ENCODE results near the gene KCNQ1OT1.
"Not testable (repeated sequence)": the region's sequence is repeated elsewhere in the genome, so short reads cannot be mapped to it uniquely, and the experiment has no call there.

The KCNQ1OT1 gene

GRCh38 chr11:2650343-2650867 is 49.4 kb downstream of the KCNQ1OT1 start:
- no peak for DNase-seq

- DNase-seq = no peak
Measured at GRCh38 chr11:2649848-2650247, 49.9 kb downstream of the KCNQ1OT1 start.

- no peak for DNase-seq
Measured at GRCh38 chr11:2649400-2649799, 50.4 kb downstream of the KCNQ1OT1 start.

- DNase-seq = no peak
Measured at GRCh38 chr11:2647953-2648352, 51.8 kb downstream of the KCNQ1OT1 start.

- no peak for DNase-seq
Measured at GRCh38 chr11:2647167-2647566, 52.6 kb downstream of the KCNQ1OT1 start.

- no peak for DNase-seq
Measured at GRCh38 chr11:2645779-2646118, 54.0 kb downstream of the KCNQ1OT1 start.

- no peak for DNase-seq
Measured at GRCh38 chr11:2644844-2645778, 54.7 kb downstream of the KCNQ1OT1 start.

- DNase-seq = no peak
Measured at GRCh38 chr11:2643746-2644145, 56.0 kb downstream of the KCNQ1OT1 start.

GRCh38 chr11:2641623-2642022 is 58.2 kb downstream of the KCNQ1OT1 start:
- DNase-seq = no peak

- DNase-seq = not testable (repeated sequence)
Measured at GRCh38 chr11:2639763-2640162, 60.0 kb downstream of the KCNQ1OT1 start.

GRCh38 chr11:2631161-2631560 is 68.6 kb downstream of the KCNQ1OT1 start:
- no peak for DNase-seq

- DNase-seq = no peak
Measured at GRCh38 chr11:2630679-2631078, 69.1 kb downstream of the KCNQ1OT1 start.

- no peak for DNase-seq
Measured at GRCh38 chr11:2625183-2625582, 74.6 kb downstream of the KCNQ1OT1 start.

GRCh38 chr11:2621894-2622293 is 77.9 kb downstream of the KCNQ1OT1 start:
- DNase-seq = no peak

- no peak for DNase-seq
Measured at GRCh38 chr11:2612884-2613571, 86.8 kb downstream of the KCNQ1OT1 start.

- no peak for DNase-seq
Measured at GRCh38 chr11:2609345-2609744, 90.4 kb downstream of the KCNQ1OT1 start.

GRCh38 chr11:2599561-2600189 is 100.1 kb downstream of the KCNQ1OT1 start:
- DNase-seq = no peak

- DNase-seq = no peak
Measured at GRCh38 chr11:2595204-2595603, 104.6 kb downstream of the KCNQ1OT1 start.

- DNase-seq = no peak
Measured at GRCh38 chr11:2594267-2594666, 105.5 kb downstream of the KCNQ1OT1 start.

GRCh38 chr11:2593393-2593950 is 106.3 kb downstream of the KCNQ1OT1 start:
- DNase-seq = no peak

GRCh38 chr11:2592559-2593392 is 107.0 kb downstream of the KCNQ1OT1 start:
- no peak for DNase-seq

GRCh38 chr11:2591805-2592204 is 108.0 kb downstream of the KCNQ1OT1 start:
- DNase-seq = no peak
